AG04450 (cell line): ENCODE measurements around the gene HSPE1. TPM values are rescaled to one million over a fixed set of nuclear protein-coding genes. Genes with fewer than 3 reads are reported as not detected.
"Not testable (repeated sequence)": the region's sequence is repeated elsewhere in the genome, so short reads cannot be mapped to it uniquely, and the experiment has no call there.

Experiments used
- CTCF ChIA-PET: fragments of 300-600, 350-600 bp; formaldehyde crosslinking; extraction: SDS; loops from one replicate; lab custom pipeline; 2022; ENCODE audit warnings: antibody characterized with exemption, inconsistent platforms; lab: Charles Lee
- POLR2A ChIA-PET: fragments of 350-600 bp; formaldehyde crosslinking; extraction: SDS; loops from one replicate; lab custom pipeline; 2021; ENCODE audit warnings: antibody characterized with exemption, inconsistent platforms; lab: Yijun Ruan, JAX
- DNase-seq: peaks from one replicate; pipeline ENCODE4 v3.0.0-alpha.2; 2011; ENCODE audit warnings: low read depth, low spot score
- H3K27ac ChIP-seq: one replicate; pipeline ENCODE4 v1.5.1; 2012; ENCODE audit warnings: low read depth, low read length, control low read depth
- H3K27me3 ChIP-seq: one replicate; pipeline ENCODE4 v1.6.0; 2012; ENCODE audit warnings: low read length; ENCODE audit not compliant: control insufficient read depth, insufficient read depth
- H3K4me3 ChIP-seq: 2 replicates; pipeline ENCODE4 v1.5.1; 2011; ENCODE audit warnings: mild to moderate bottlenecking, low read depth, low read length, control low read depth
- H3K9me3 ChIP-seq: 2 replicates; pipeline ENCODE4 v1.5.1; 2012; ENCODE audit warnings: low read length; ENCODE audit not compliant: control insufficient read depth, insufficient read depth
- polyA minus RNA-seq: library from RNA; depleted of rRNA, polyadenylated mRNA; stranded (reverse); fragments of >200 nt; gene quantifications from 2 replicates; pipeline ENCODE4 v1.2.3, GENCODE V29; 2011; rRNA and poly(A)+ RNA removed
- polyA plus RNA-seq: library from polyadenylated mRNA; depleted of rRNA; stranded (reverse); fragments of >200 nt; gene quantifications from 2 replicates; pipeline ENCODE4 v1.2.3, GENCODE V29; 2011; rRNA removed
- TF ChIP-seq, protein P1 (sequence below): IDR thresholded peaks from 2 replicates; pipeline ENCODE4 v1.5.1; 2011; ENCODE audit warnings: low read depth, low read length, control low read depth, inconsistent platforms

Gene HSPE1
- 81.2 and 134 TPM in 2 replicates for polyA plus RNA-seq
- 10.2 and 24.1 TPM in 2 replicates for polyA minus RNA-seq

DNA sequence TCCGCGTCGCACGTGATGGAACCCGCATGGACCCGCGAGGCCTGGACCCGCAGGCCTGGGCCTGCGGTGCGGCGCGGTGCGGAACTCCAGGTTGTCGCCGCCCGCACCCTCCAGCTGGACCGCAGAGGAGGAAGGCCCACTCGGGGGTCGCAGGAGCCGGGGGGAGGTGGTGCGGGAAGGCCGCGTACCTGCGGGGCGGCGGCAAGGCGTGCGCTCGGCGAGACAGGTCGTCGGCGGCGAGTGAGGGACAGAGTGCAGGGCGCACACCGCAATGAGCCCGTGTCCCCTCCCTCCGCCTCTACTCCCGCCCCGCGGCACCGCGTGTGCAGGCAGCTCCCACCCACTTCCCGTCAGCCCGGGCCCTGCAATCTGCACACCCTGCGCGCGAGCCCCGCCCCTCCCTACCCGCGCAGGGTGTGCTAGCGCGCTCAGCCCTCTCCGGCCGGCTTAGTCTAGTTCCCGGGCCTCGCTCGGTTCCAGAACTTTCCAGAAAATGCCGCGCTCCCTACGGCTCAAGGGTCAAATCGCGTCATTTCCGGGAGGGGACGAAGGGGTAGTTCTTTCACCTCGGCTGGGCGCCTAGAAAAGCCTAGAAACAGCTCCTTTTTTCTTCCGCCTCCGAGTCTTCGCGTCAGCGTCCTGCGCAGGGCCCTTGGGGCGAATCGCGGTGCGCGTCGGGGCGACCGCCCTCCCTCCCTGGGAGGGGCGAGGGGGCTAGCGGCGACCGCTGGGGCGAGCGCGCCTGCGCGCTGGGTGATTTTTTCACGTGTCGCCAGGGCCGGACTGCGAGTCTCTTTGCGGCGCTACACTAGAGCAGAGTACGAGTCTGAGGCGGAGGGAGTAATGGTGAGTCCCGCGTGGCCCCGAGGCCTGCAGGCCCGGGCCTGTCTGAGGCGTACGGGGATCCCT lies at the start of gene HSPE1, which contains the start of gene HSPD1:
HSPE1 (plus strand) TSS at position 786 of the 909 bp plus-strand sequence; CDS start at position 844, 58 bp downstream.
HSPD1 (minus strand) TSS at position 247 of the 909 bp plus-strand sequence. CDS start 992 bp downstream, outside the sequence.
- Histone ChIP-seq H3K27ac (peak within 1 kb of the TSS; percentile 91), H3K27me3 (no peaks in the 10 kb centered on the region), H3K9me3 (no peaks in the 10 kb centered on the region; the same call in 1 of the 2 replicates), H3K4me3 (peak within 1 kb of the TSS; percentile 87)
- TF ChIP-seq, protein P1, sequence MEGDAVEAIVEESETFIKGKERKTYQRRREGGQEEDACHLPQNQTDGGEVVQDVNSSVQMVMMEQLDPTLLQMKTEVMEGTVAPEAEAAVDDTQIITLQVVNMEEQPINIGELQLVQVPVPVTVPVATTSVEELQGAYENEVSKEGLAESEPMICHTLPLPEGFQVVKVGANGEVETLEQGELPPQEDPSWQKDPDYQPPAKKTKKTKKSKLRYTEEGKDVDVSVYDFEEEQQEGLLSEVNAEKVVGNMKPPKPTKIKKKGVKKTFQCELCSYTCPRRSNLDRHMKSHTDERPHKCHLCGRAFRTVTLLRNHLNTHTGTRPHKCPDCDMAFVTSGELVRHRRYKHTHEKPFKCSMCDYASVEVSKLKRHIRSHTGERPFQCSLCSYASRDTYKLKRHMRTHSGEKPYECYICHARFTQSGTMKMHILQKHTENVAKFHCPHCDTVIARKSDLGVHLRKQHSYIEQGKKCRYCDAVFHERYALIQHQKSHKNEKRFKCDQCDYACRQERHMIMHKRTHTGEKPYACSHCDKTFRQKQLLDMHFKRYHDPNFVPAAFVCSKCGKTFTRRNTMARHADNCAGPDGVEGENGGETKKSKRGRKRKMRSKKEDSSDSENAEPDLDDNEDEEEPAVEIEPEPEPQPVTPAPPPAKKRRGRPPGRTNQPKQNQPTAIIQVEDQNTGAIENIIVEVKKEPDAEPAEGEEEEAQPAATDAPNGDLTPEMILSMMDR, result no peak
- POLR2A ChIA-PET, result interaction anchor here (0.6 to 4.3 kb wide), 13 partner anchors 8 to 207 kb away, joined by 3 to 47 read pairs (median 6); partner anchors contain the start of genes COQ10B, MARS2, MOB4 and RFTN2
- CTCF ChIA-PET, result no interaction called here
- DNase-seq, result peak; percentile 98

DNA sequence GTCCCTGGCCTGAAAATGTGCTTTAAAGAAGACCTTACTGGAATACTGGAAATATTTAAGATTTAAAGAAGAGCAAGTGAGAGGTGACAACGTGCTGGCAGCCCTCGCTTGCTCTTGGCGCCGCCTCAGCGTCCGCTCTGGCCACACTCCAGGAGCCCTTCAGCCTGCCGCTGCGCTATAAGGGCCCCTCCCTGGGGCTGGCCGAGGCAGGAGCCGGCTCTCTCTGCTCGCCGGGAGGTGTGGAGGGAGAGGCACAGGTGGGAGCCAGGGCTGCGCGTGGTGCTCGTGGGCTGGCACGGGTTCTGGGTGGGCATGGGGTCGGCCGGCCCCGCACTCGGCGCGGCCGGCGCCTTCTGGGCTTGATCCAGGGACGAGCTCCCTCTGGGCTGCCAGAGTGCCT lies 49.7 kb upstream of the HSPE1 start:
- DNase-seq, result no peak

DNA sequence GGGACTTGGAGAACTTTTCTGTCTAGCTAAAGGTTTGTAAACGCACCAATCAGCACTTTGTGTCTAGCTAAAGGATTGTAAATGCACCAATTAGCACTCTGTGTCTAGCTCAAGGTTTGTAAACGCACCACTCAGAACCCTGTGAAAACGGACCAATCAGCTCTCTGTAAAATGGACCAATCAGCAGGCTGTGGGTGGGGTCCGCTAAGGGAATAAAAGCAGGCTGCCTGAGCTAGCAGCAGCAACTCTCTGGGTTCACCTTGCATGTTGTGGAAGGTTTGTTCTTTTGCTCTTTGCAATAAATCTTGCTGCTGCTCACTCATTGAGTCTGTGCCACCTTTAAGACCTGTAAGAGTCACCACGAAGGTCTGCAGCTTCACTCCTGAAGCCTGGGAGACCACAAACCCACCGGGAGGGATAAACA lies 49.2 kb upstream of the HSPE1 start:
- POLR2A ChIA-PET, result interaction anchor here (1.3 kb wide), 1 partner anchor 16 kb away, joined by 8 read pairs; the partner anchor contains the start of gene SF3B1
- H3K27me3 ChIP-seq, CTCF ChIA-PET, H3K4me3 ChIP-seq, DNase-seq, H3K27ac ChIP-seq, H3K9me3 ChIP-seq: not testable (repeated sequence)

More for the DNA sequence above, 49.7 kb upstream of the HSPE1 start:
- TF ChIP-seq, protein P1, result no peak
- Histone ChIP-seq H3K4me3 (no peak overlapping the region), H3K9me3 (peaks cover 4% of the 10 kb centered on the region; the same call in 1 of the 2 replicates), H3K27me3 (no peaks in the 10 kb centered on the region), H3K27ac (no peak overlapping the region)
- CTCF ChIA-PET, result no interaction called here
- POLR2A ChIA-PET, result no interaction called here

DNA sequence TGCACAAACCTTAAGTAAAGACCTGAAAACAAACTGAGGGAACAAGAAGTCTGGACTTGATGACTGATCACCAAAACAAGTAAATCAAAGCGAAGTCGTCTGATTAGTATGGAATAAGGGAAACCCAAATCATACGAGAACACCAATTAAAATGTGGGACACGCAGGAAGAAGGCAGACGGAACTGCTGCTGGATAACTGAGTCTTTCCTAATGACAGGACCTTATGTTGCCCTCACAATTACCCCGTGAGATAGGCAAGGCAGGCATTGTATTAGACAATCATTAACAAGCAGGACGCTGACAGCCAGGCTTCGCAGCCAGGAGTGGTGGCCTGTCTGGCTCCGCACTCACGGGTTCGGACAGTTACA lies 47.4 kb upstream of the HSPE1 start:
- CTCF ChIA-PET, result interaction anchor here (0.5 to 1.0 kb wide), 5 partner anchors 12 to 1851 kb away, joined by 3 to 7 read pairs (median 3); partner anchors contain the start of gene SF3B1
- TF ChIP-seq, protein P1, result no peak
- H3K9me3 ChIP-seq, result peaks cover 4% of the 10 kb centered on the region; the same call in 1 of the 2 replicates
- peak overlapping the region; percentile 82 for H3K4me3 ChIP-seq
- DNase-seq, result no peak
- POLR2A ChIA-PET, result interaction anchor here (0.6 to 3.2 kb wide), 18 partner anchors 9 to 253 kb away, joined by 3 to 49 read pairs (median 5); partner anchors contain the start of genes HSPD1, HSPE1, MARS2 and MOB4
- no peaks in the 10 kb centered on the region for H3K27me3 ChIP-seq
- peak overlapping the region; percentile 88 for H3K27ac ChIP-seq
